Suprapubic skin (tissue), 4 donors: ENCODE results near the gene RAVER1. TPM values are rescaled to one million over a fixed set of nuclear protein-coding genes. Genes with fewer than 3 reads are reported as not detected.

ENCODE experiments used
- DNase-seq, 2 donors: peaks; one replicate each; pipeline ENCODE4 v3.0.0-alpha.2; 2019; ENCODE audit warnings: low spot score in 2 of 2
- H3K27ac ChIP-seq: fragments of 200-600 bp; sonication (generic); one replicate; pipeline ENCODE4 v1.5.1; 2019
- H3K27me3 ChIP-seq: fragments of 200-600 bp; sonication (generic); one replicate; pipeline ENCODE4 v1.5.1; 2019
- H3K36me3 ChIP-seq: fragments of 200-600 bp; sonication (generic); one replicate; pipeline ENCODE4 v1.5.1; 2019
- H3K4me1 ChIP-seq: fragments of 200-600 bp; sonication (generic); one replicate; pipeline ENCODE4 v1.5.1; 2019
- H3K4me3 ChIP-seq: fragments of 200-600 bp; sonication (generic); one replicate; pipeline ENCODE4 v1.5.1; 2019; ENCODE audit warnings: mild to moderate bottlenecking
- H3K9me3 ChIP-seq: fragments of 200-600 bp; sonication (generic); one replicate; pipeline ENCODE4 v1.5.1; 2019
- CTCF ChIP-seq, 2 donors: fragments of 200-600 bp in 1 of 2; fragments of 450-650 bp in 1 of 2; sonication (generic) in 1 of 2; IDR thresholded peaks; one replicate each; pipeline ENCODE4 v1.5.1; 2016 to 2019; ENCODE audit warnings: antibody characterized with exemption in 2 of 2, mild to moderate bottlenecking in 1 of 2, moderate library complexity in 1 of 2
- EP300 ChIP-seq: sonication (generic); formaldehyde crosslinking; IDR thresholded peaks from one replicate; pipeline ENCODE4 v1.6.1; 2017; ENCODE audit warnings: antibody characterized with exemption
- POLR2A ChIP-seq, 2 donors: fragments of 450-650 bp; IDR thresholded peaks; one replicate each; pipeline ENCODE4 v1.6.1; 2017; ENCODE audit warnings: antibody characterized with exemption in 2 of 2, mild to moderate bottlenecking in 2 of 2, moderate library complexity in 2 of 2
- POLR2AphosphoS5 ChIP-seq, 3 donors: sonication (generic); formaldehyde crosslinking; IDR thresholded peaks; one replicate each; pipeline ENCODE4 v1.6.1; 2017; ENCODE audit warnings: antibody characterized with exemption in 3 of 3
- WGBS: methylation state at CpG from one replicate; pipeline ENCODE4 v1.1.5; 2018; 5-methylcytosine and 5-hydroxymethylcytosine counted together
- total RNA-seq, 4 donors: library from RNA; depleted of rRNA; stranded (reverse); fragments of >200 nt; gene quantifications; one replicate each; pipeline ENCODE4 v1.1.0, GENCODE V29; 2016

RAVER1 gene
- total RNA-seq, 4 donors from 2014 or later: 18.4 to 27.8 (median 24.8) TPM

DNA sequence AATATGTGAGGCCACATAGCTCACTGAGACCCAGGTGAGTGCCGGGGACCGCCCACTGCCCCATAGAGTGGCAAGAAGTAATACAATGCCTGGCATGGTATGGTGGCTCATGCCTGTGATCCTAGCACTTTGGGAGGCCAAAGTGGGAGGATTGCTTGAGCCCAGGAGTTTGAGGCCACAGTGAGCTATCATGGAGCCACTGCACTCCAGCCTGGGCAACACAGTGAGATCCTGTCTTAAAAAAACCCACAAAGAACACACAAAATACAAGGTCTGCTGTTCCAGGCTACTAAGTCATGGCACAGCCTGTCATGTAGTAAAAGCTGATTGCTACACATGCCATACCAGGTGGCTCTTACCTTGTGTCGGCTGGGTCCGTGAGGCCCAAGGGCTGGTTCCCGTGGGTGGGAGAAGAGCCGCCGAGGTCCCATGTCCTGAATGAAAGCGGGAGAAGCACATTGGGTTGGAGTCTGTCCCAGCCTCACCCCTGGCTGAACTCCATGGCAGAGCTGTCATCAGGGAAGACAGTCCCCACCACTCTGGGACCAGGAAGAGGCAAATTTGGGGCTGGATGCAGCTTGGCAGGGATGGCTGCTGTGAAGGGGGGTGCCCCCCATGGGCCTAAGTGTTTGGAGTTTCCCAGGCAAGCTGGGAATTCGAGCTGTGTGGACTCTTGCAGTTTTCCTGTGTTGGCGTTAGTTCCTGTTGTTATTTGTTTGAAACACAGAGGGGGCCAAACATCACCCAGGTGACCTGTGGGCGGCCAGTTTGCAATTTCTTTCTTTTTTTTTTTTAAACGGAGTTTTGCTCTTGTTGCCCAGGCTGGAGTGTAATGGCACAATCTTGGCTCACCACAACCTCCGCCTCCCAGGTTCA lies 14.3 kb downstream of the RAVER1 start:
- WGBS: 92% methylated on average over 13 of the region's 13 CpGs
- peaks cover 72% of the 10 kb centered on the region for H3K36me3 ChIP-seq
- H3K27me3 ChIP-seq: no peaks in the 10 kb centered on the region
- no peak overlapping the region for H3K27ac ChIP-seq
- H3K4me1 ChIP-seq: peaks cover 15% of the 10 kb centered on the region
- H3K9me3 ChIP-seq: no peaks in the 10 kb centered on the region
- no peak for DNase-seq
- TF ChIP-seq POLR2AphosphoS5 (IDR thresholded peaks at IDR 0.05) (no peak), CTCF (IDR thresholded peaks at IDR 0.05) (no peak), POLR2A (IDR thresholded peaks at IDR 0.05) (no peak), EP300 (no peak)
- H3K4me3 ChIP-seq: no peak overlapping the region

- TF ChIP-seq EP300: no peak
- no peaks in the 10 kb centered on the region for H3K9me3 ChIP-seq
- no peak for DNase-seq
- H3K27me3 ChIP-seq: no peaks in the 10 kb centered on the region
- no peak overlapping the region for H3K27ac ChIP-seq
- H3K36me3 ChIP-seq: peaks cover 61% of the 10 kb centered on the region
- 89% methylated on average over 6 of the region's 15 CpGs for WGBS
- H3K4me1 ChIP-seq: peaks cover 15% of the 10 kb centered on the region
- H3K4me3 ChIP-seq: no peak overlapping the region
These were observed 15.4 kb downstream of the RAVER1 start for GRCh38 chr19:10317857-10318462.

GRCh38 chr19:10317045-10317856 lies 16.1 kb downstream of the RAVER1 start:
- Histone ChIP-seq H3K4me3 (no peak overlapping the region), H3K27me3 (no peaks in the 10 kb centered on the region), H3K27ac (no peak overlapping the region), H3K36me3 (peaks cover 57% of the 10 kb centered on the region), H3K4me1 (peaks cover 15% of the 10 kb centered on the region), H3K9me3 (no peaks in the 10 kb centered on the region)
- WGBS: 81% methylated on average over 20 of the region's 29 CpGs
- no peak for TF ChIP-seq CTCF (IDR thresholded peaks at IDR 0.05)
- no peak for TF ChIP-seq EP300
- no peak for TF ChIP-seq POLR2A (IDR thresholded peaks at IDR 0.05)
- TF ChIP-seq POLR2AphosphoS5 (IDR thresholded peaks at IDR 0.05): no peak
- DNase-seq: no peak

- H3K4me3 ChIP-seq: peak overlapping the region; percentile 85
- peaks cover 15% of the 10 kb centered on the region for H3K4me1 ChIP-seq
- no peaks in the 10 kb centered on the region for H3K27me3 ChIP-seq
- DNase-seq: no peak
- H3K9me3 ChIP-seq: no peaks in the 10 kb centered on the region
- H3K27ac ChIP-seq: no peak overlapping the region
- TF ChIP-seq EP300 (no peak), POLR2A (IDR thresholded peaks at IDR 0.05) (no peak), CTCF (IDR thresholded peaks at IDR 0.05) (no peak), POLR2AphosphoS5 (IDR thresholded peaks at IDR 0.05) (no peak)
- H3K36me3 ChIP-seq: peaks cover 49% of the 10 kb centered on the region
- WGBS: 66% methylated on average over 10 of the region's 19 CpGs
These were observed 16.9 kb downstream of the RAVER1 start for GRCh38 chr19:10316229-10317044.
